Activated CD4-positive, alpha-beta T cell treated with anti-CD3 and anti-CD28 coated beads, Interleukin-2, amount 50 U/mL, for 24 hours (primary cell): Measurements from ENCODE around the gene CRTAC1.

ENCODE experiments used
- DNase-seq, 2 donors: peaks; one replicate each; pipeline ENCODE4 v3.0.0-alpha.2; 2020; ENCODE audit warnings: low read depth in 1 of 2, low spot score in 1 of 2

CRTAC1 gene

DNA sequence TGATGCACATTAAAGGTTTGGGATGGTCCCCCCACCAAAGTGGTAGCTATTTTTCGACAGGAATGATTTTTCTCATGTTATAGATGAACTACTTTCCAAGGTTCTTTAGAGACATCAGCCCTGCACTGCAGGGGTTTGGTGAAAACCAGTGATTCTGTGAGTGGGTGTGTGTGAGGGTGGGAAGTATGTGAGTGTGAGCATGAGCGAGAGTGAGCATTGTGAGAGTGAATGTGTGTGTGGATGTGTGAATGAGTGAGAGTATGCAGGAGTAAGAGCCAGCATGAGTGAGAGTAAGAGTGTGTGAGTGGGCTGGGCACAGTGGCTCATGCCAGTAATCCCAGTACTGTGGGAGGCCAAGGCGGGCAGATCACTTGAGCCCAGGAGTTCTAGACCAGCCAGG, 105.7 kb downstream of the CRTAC1 start:
- no peak for DNase-seq

DNA sequence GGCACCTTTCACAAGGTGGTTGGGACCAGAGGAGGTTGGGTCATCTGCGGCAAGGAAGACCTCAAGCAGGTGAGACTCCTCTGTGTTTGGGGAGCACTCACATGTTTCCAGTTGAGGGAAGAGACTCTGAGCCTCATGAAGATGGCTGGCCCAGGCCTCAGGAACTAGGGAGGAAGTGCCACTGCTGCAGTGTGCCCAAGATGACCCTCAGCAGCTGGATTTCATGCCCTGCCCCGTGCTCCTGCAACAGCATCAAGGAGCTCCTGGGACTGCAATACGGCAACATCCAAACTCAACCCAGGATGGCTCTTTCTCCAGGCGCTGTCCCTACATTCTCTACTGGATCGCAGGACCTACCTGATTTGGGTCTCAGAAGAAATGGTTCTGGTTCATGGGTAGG, 106.9 kb downstream of the CRTAC1 start:
- DNase-seq, result no peak

- no peak for DNase-seq
Observed at GRCh38 chr10:97923057-97923456, 107.4 kb downstream of the CRTAC1 start.

DNA sequence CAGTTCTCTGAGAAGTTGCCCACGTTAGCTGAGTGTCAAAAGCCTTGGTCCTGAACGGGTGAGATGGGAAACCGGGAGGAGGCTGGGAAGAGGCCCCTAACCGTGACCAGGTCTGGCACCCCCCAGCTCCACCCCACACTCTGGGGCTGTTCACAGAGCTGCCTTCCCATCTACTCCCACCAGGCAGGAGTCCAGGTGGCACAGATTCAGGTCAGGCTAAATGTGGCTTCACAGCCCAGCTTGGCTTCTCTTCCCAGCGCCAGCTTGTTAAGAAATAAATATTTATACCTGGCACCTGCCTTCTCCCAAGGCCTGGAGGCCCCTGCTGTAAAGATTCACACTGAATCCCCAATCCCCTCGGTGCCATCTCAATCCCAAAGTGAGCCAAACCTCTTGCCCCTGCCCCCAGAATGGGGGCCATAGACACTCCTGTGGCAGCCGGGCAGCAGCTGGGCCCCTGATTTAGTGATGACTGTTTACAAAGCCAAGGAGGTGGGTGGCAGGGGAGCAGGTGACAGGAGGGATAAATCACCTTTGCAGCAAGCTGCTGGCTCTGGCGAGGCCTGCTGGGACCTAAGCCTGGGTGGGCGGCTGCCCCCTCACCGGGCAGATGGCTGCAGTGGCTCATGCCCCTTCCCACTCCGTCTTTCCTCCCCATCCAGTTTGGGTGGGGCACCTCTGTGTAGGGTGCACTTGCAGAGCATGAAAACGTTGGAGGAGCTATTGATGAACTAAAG, 108.2 kb downstream of the CRTAC1 start:
- DNase-seq, result no peak

GRCh38 chr10:97921581-97922021, 108.8 kb downstream of the CRTAC1 start:
- DNase-seq, result no peak

DNA sequence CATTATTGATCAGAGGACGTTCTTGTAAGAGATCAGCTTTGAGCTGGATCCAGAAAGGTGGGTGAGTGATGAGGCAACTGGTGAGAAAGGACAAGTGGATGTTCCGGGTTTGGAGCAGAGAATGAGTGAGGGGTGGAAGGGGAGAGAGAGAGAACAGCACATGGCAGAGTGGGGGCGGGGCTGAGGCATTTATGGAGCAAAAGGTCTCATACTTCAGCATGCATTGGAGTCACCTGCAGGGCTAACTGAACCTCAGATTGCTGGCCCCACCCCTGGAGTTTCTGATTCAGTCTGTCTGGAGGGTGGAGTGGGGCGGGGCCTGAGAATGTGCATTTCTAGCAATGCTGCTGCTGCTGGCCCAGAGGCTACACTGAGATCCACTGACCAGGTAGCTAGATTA, 109.6 kb downstream of the CRTAC1 start:
- DNase-seq, result no peak

DNA sequence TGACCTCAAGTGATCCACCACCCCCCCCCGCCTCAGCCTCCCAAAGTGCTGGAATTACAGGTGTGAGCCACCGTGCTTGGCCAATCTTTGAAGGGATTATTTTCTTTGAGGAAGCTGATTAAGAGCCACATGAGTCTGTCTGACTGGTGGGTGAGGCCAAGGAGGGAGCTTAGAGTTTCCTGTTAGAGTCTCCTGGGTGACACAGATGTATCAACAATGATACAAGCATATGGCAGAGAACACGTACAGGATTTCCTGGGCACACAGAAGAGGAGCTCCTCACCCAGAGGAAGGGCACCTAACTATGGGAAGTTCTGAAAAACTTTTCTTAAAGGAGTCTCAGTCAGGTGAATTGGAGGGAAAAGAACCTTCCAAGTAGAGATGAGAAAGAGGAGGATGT, 111.4 kb downstream of the CRTAC1 start:
- DNase-seq, result no peak

DNA sequence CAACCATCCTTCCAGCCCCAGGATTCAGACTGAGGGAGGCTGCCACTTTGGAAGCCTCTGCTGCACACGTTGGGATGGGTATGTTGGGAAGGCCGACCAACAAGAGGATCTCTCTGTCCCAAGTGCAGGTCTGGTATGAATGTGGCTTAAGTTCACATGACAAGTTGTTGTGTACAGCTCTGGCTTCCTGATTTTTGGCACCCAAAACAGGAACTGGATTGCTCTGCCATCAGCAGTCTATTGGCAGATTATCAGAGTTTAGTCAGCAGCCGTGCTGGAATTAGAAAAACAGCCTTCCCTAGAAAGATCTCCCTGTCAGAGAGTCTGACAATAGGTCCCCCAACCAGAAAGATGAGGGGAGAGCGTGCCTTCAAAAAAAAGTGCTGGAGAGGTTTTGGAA, 113.8 kb downstream of the CRTAC1 start:
- no peak for DNase-seq

DNA sequence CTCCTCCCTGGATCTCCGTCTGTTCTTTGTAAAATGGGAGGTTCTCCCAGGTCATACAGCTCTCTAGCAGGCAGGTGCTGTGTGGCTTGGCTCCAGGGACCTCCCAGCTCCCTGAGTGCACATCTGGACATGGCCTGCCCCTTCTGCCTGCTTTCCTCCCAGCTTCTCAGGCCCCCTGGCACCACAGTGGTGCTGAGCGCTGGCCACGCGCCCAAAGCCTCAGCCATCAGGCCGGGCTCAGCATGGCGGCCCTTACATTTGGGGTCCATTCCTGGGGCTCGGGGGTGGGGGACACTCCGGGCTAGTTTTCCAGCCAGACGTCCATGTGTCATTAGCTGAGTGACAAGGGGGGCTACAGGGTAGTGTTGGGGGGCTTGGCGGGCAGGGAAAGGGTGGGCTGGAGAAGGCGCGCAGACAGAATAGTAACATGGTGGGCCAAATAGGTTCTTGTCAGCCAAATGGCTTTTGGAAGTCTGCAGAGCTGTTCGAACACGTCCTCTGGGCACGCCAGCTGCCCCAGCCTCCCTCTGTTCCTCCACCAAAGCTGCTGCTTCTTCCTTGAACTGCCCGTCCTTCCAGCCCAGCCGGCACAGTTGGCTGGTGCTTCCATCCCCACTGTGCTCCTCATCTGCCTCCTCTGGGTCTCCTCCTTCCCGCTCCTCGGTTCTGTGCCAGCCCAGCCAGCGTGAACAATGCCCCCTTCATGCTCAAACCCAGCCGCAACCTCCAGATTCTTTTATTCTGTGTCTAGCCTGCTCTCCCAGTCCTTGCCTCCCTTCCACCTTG, 114.9 kb downstream of the CRTAC1 start:
- DNase-seq, result no peak

GRCh38 chr10:97914837-97915211, 115.6 kb downstream of the CRTAC1 start:
- peak; percentile 62 to 74 for DNase-seq

GRCh38 chr10:97914171-97914836, 116.1 kb downstream of the CRTAC1 start:
- DNase-seq, result no peak

- DNase-seq, result no peak
Observed at GRCh38 chr10:97913614-97914013, 116.8 kb downstream of the CRTAC1 start.

- DNase-seq, result no peak
Observed at GRCh38 chr10:97913193-97913592, 117.2 kb downstream of the CRTAC1 start.

DNA sequence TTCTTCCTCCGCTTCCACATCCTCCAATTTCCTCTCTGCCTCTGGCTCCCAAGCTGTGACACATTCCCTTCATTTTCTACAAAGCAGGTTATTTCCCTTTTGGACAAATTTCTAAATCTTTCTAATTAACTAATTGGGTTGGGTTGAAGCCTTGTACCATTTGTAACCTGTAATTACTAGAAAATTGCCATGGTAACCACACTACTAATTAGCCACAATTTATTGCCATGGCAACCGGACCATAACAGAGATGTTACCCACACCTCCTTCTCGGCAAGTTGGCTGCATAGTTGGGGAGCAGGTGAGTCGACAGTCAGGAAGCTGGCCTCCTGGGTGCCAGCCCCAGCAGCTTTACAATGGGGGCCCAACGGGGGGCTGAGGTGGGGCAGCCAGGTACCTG, 119.2 kb downstream of the CRTAC1 start:
- DNase-seq, result no peak

- DNase-seq, result no peak
Observed at GRCh38 chr10:97910661-97911060, 119.8 kb downstream of the CRTAC1 start.

DNA sequence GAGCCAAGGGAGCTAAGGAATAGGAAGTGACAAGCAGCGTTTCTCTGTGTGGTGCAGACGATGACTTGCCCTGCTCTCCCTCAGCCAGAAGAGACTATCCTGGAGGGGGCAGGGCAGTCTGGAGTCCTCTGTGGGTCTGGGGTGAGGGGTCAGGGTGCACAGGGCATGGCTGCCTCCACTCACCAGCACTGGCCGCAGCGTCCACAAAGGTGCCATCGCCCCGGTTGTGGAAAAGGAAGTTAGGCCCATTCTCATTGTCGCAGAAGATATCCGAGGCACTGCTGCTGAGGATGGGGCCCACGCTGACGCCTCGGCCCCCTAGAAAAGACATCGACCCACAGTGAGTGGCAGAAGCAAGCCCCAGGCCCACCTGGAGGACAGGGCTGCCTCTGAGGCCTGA, 122.6 kb downstream of the CRTAC1 start:
- no peak for DNase-seq

DNA sequence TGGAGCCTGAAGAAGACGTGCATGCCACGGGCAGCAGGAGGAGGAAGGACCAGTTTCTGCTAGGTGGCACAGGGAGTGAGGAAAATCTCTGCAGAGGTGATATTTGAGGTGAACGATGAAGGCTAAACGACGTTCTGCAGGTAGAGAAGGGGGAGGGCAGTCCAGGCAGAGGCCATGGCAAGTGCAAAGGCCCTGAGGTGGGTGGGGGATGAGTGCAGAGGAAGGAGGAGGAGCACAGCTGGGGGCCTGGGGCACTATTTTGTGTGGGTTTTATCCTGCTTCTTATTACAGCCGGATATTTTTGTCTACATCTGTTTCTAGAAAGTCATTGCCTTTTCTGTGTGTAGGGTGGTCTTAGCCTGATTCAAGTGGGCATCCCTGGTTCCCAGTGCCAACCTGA, 123.2 kb downstream of the CRTAC1 start:
- DNase-seq, result no peak

DNA sequence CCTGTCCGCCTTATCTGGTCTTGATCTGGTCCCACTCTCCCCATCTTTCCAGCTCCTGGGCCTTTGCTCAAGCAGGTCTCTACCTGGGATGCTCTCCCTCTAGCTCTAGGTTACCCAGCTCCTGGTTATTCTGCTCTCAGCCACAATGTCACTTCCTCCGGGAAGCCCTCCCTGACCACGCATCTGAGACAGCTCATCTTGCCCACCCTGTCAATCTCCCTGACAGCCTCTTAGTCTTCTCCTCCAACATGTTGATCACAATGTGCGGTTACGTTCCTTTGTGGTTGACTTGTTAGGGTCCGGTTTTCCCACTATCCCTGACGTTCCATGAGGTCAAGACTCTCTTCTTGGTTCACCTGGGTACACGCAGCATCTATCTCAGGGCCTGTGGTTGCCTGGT, 125.1 kb downstream of the CRTAC1 start:
- DNase-seq, result no peak

DNA sequence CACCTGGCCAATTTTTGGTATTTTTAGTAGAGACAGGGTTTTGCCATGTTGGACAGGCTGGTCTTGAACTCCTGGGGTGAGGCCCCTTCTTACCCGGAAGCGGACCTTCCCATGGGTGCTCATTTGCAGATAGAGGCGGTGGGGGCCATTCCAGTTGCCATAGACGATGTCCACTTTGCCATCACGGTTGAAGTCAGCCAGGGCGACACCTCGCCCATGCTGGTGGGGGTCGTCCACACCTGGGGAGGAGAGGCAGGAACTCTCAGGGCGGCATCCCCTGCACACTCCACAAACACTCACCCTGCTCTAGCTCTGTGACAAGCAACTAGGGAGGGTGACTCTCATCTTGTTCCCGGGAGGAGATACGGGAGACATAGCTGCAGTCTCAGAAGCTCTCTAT, 125.8 kb downstream of the CRTAC1 start:
- DNase-seq, result no peak

DNA sequence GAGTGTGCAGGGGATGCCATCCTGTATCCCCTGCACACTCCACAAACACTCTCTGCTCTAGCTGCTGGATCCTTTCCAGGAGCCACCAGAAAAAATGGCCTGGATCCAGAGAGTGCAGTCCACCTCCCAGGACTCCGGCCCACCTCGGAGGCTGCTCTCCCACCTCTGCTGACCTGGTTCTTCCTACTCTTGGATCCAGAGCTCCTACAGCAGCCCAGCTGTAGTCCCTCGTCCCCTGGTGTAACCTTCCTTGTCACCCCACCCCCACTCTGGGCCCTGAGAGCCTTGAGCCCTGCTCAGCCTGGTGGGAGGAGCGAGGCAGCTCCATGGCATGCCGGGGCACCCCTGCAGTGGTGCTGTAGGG, 126.4 kb downstream of the CRTAC1 start:
- DNase-seq, result no peak

DNA sequence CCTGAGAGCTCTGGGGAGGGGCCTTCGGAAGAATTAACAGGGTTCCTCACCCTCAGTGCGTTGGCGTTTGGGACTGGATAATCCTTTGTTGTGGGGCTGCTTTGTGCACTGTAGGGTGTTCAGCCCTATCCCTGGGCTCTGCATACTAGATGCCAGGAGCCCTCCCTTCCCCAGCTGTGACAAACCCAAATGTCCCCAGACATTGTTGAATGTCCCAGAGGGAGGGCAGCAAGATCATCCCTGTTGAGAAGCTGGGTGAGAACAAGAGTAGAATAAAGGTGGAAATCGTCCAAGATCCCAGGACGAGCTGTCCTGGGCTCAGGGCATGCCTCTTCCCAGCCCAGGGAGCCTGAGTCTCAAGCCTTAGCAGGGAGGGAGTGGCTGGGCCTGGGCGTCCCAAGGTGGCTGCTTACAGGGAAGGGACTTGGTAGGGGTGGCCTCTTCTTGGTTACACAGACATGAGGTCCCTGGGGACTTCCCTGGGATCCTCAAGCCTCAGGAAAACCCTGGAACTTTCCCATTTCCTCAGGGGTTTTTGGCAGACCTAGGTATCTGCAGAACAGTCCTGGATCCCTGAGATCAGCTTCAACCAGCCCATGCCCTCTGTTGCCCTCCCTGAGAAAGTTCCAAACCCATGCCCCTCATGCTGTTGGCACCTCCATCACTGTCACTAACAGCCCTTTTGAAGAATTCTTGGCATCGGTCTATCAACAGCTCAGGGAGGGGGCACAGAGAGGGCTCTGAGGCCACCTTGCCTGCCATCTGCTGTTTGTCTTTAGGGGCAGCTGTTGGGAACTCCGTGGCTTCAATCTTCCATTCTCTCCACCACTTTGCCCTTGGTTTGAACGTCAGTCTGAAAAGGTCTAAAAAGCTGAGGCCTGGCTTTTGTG, 127.0 kb downstream of the CRTAC1 start:
- DNase-seq, result no peak
